Neural cell (in vitro differentiated cells): ENCODE data around the gene CA6. TPM values are rescaled to one million over a fixed set of nuclear protein-coding genes. Genes with fewer than 3 reads are reported as not detected.

Experiments
- H2AFZ ChIP-seq: fragments of 200-600, 300-800 bp; sonication (generic), shearing (Covaris generic); 2 replicates; pipeline ENCODE4 v1.6.0; 2014; ENCODE audit warnings: low read depth, mild to moderate bottlenecking, antibody characterized with exemption, low read length, moderate library complexity
- H3F3A ChIP-seq: fragments of 200-600 bp; shearing (Covaris generic); 2 replicates; pipeline ENCODE4 v1.6.1; 2016; ENCODE audit warnings: mild to moderate bottlenecking, moderate library complexity, mixed read lengths, antibody characterized with exemption, low read length; ENCODE audit not compliant: insufficient read depth, poor library complexity, severe bottlenecking
- H3K27ac ChIP-seq: fragments of 200-600, 300-800 bp; sonication (generic), shearing (Covaris generic); 2 replicates; pipeline ENCODE4 v1.5.1; 2014; ENCODE audit warnings: mild to moderate bottlenecking, low read length, moderate library complexity
- H3K27me3 ChIP-seq: fragments of 300-800, 200-600 bp; sonication (generic), shearing (Covaris generic); 2 replicates; pipeline ENCODE4 v1.6.0; 2014; ENCODE audit warnings: mild to moderate bottlenecking, low read depth, low read length, moderate library complexity; ENCODE audit not compliant: insufficient read depth
- H3K36me3 ChIP-seq: fragments of 300-800, 200-600 bp; sonication (generic), shearing (Covaris generic); 2 replicates; pipeline ENCODE4 v1.5.1; 2014; ENCODE audit warnings: mild to moderate bottlenecking, antibody characterized with exemption, low read length, moderate library complexity; ENCODE audit not compliant: insufficient read depth
- H3K4me2 ChIP-seq: fragments of 300-800, 200-600 bp; sonication (generic), shearing (Covaris generic); 2 replicates; pipeline ENCODE4 v1.6.0; 2014; ENCODE audit warnings: mild to moderate bottlenecking, low read length
- H3K4me3 ChIP-seq: fragments of 300-800, 200-600 bp; sonication (generic), shearing (Covaris generic); 2 replicates; pipeline ENCODE4 v1.5.1; 2014; ENCODE audit warnings: mild to moderate bottlenecking, low read length, moderate library complexity
- H3K79me2 ChIP-seq: fragments of 200-600 bp; shearing (Covaris generic); replicated peaks from 2 replicates; pipeline ENCODE4 v1.6.0; 2014; ENCODE audit warnings: mild to moderate bottlenecking, low read length, moderate library complexity; ENCODE audit not compliant: insufficient read depth
- H3K9ac ChIP-seq: fragments of 300-800, 200-600 bp; sonication (generic), shearing (Covaris generic); 2 replicates; pipeline ENCODE4 v1.6.1; 2016; ENCODE audit warnings: mild to moderate bottlenecking, low read length, mixed read lengths
- H3K9me2 ChIP-seq: fragments of 200-600 bp; shearing (Covaris generic); 2 replicates; pipeline ENCODE4 v1.6.1; 2016; ENCODE audit warnings: mild to moderate bottlenecking, low read length, mixed read lengths; ENCODE audit not compliant: insufficient read depth
- H3K9me3 ChIP-seq: fragments of 200-600, 300-800 bp; sonication (generic), shearing (Covaris generic); 2 replicates; pipeline ENCODE4 v1.6.1; 2016; ENCODE audit warnings: mild to moderate bottlenecking, mixed run types, low read length, moderate library complexity, mixed read lengths
- H4K20me1 ChIP-seq: fragments of 200-600 bp; shearing (Covaris generic); 2 replicates; pipeline ENCODE4 v1.6.1; 2016; ENCODE audit warnings: mild to moderate bottlenecking, mixed run types; ENCODE audit not compliant: insufficient read depth
- EP300 ChIP-seq: fragments of 450-650 bp; conservative IDR thresholded peaks from 2 replicates; pipeline ENCODE4 v1.6.1; 2014; ENCODE audit warnings: antibody characterized with exemption, mild to moderate bottlenecking, moderate library complexity; ENCODE audit not compliant: poor library complexity, severe bottlenecking
- MXI1 ChIP-seq: fragments of 450-650 bp; conservative IDR thresholded peaks from 2 replicates; pipeline ENCODE4 v1.6.1; 2014; ENCODE audit warnings: antibody characterized with exemption, mild to moderate bottlenecking; ENCODE audit not compliant: poor library complexity, severe bottlenecking
- POLR2AphosphoS5 ChIP-seq: IDR thresholded peaks from 2 replicates; pipeline ENCODE4 v1.6.1; 2012
- RAD21 ChIP-seq: fragments of 450-650 bp; conservative IDR thresholded peaks from 2 replicates; pipeline ENCODE4 v1.6.1; 2014; ENCODE audit warnings: antibody characterized with exemption, mild to moderate bottlenecking, moderate library complexity
- SMC3 ChIP-seq: fragments of 450-650 bp; conservative IDR thresholded peaks from 2 replicates; pipeline ENCODE4 v1.6.1; 2014; ENCODE audit warnings: antibody characterized with exemption, mild to moderate bottlenecking, moderate library complexity; ENCODE audit not compliant: poor library complexity
- TAF1 ChIP-seq: IDR thresholded peaks from 2 replicates; pipeline ENCODE4 v1.6.1; 2012; ENCODE audit warnings: low read depth
- polyA plus RNA-seq: library from polyadenylated mRNA; depleted of rRNA; stranded (reverse); fragments of >200 nt; gene quantifications from 2 replicates; pipeline ENCODE4 v1.2.3, GENCODE V29; 2014
- TF ChIP-seq, protein P1 (sequence below): IDR thresholded peaks from 2 replicates; pipeline ENCODE4 v1.6.1; 2012; ENCODE audit warnings: borderline replicate concordance
- TF ChIP-seq, protein P2 (sequence below): fragments of 450-650 bp; IDR thresholded peaks from 2 replicates; pipeline ENCODE4 v1.5.1; 2014; ENCODE audit warnings: antibody characterized with exemption, mild to moderate bottlenecking, moderate library complexity; ENCODE audit not compliant: poor library complexity, severe bottlenecking

CA6 gene
- polyA plus RNA-seq, 1 donor from 2014 or later: not detected

DNA sequence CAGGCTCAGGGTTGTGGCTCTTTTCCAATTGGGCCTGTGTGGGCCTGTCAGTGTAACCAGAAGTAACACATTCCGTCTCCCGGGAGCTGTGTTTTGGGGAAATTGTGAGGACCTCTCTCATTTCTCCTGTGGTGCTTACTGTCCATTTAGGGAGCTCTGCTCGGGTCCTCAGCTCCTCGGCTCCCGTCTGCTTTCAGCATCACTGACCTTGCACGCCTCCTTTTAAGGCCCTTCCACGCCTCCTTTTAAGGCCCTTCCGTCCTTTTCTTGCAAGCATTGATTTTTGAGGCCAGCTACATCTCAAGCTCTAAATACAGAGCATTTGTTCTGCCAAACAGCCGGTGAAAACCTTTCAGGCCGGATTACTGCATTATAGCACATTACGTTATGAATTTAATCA, 9.7 kb downstream of the CA6 start:
- H3K9ac ChIP-seq: no peak overlapping the region
- H3K4me2 ChIP-seq: no peak overlapping the region
- no peaks in the 10 kb centered on the region for H3K79me2 ChIP-seq
- no peaks in the 10 kb centered on the region for H3K27me3 ChIP-seq
- TF ChIP-seq, protein P1, sequence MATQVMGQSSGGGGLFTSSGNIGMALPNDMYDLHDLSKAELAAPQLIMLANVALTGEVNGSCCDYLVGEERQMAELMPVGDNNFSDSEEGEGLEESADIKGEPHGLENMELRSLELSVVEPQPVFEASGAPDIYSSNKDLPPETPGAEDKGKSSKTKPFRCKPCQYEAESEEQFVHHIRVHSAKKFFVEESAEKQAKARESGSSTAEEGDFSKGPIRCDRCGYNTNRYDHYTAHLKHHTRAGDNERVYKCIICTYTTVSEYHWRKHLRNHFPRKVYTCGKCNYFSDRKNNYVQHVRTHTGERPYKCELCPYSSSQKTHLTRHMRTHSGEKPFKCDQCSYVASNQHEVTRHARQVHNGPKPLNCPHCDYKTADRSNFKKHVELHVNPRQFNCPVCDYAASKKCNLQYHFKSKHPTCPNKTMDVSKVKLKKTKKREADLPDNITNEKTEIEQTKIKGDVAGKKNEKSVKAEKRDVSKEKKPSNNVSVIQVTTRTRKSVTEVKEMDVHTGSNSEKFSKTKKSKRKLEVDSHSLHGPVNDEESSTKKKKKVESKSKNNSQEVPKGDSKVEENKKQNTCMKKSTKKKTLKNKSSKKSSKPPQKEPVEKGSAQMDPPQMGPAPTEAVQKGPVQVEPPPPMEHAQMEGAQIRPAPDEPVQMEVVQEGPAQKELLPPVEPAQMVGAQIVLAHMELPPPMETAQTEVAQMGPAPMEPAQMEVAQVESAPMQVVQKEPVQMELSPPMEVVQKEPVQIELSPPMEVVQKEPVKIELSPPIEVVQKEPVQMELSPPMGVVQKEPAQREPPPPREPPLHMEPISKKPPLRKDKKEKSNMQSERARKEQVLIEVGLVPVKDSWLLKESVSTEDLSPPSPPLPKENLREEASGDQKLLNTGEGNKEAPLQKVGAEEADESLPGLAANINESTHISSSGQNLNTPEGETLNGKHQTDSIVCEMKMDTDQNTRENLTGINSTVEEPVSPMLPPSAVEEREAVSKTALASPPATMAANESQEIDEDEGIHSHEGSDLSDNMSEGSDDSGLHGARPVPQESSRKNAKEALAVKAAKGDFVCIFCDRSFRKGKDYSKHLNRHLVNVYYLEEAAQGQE: no peak
- TF ChIP-seq SMC3: no peak
- no peak for TF ChIP-seq RAD21
- TF ChIP-seq, protein P2, sequence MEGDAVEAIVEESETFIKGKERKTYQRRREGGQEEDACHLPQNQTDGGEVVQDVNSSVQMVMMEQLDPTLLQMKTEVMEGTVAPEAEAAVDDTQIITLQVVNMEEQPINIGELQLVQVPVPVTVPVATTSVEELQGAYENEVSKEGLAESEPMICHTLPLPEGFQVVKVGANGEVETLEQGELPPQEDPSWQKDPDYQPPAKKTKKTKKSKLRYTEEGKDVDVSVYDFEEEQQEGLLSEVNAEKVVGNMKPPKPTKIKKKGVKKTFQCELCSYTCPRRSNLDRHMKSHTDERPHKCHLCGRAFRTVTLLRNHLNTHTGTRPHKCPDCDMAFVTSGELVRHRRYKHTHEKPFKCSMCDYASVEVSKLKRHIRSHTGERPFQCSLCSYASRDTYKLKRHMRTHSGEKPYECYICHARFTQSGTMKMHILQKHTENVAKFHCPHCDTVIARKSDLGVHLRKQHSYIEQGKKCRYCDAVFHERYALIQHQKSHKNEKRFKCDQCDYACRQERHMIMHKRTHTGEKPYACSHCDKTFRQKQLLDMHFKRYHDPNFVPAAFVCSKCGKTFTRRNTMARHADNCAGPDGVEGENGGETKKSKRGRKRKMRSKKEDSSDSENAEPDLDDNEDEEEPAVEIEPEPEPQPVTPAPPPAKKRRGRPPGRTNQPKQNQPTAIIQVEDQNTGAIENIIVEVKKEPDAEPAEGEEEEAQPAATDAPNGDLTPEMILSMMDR: no peak
- no peak for TF ChIP-seq EP300
- H4K20me1 ChIP-seq: no peaks in the 10 kb centered on the region
- H2AFZ ChIP-seq: no peak overlapping the region
- no peaks in the 10 kb centered on the region for H3K9me3 ChIP-seq
- no peak overlapping the region for H3K27ac ChIP-seq
- H3K9me2 ChIP-seq: no peaks in the 10 kb centered on the region
- H3K4me3 ChIP-seq: no peak overlapping the region
- no peaks in the 10 kb centered on the region for H3K36me3 ChIP-seq
- no peaks in the 10 kb centered on the region for H3F3A ChIP-seq

GRCh38 chr1:8956461-8957349, 11.0 kb downstream of the CA6 start:
- Histone ChIP-seq H3K36me3 (no peaks in the 10 kb centered on the region), H3K9me3 (no peaks in the 10 kb centered on the region), H3K27me3 (no peaks in the 10 kb centered on the region), H3K79me2 (no peaks in the 10 kb centered on the region), H4K20me1 (no peaks in the 10 kb centered on the region), H3K9me2 (no peaks in the 10 kb centered on the region), H3K27ac (no peak overlapping the region), H3K9ac (no peak overlapping the region), H2AFZ (no peak overlapping the region), H3F3A (no peaks in the 10 kb centered on the region), H3K4me3 (no peak overlapping the region), H3K4me2 (no peak overlapping the region)
- TF ChIP-seq EP300 (no peak), MXI1 (no peak), POLR2AphosphoS5 (no peak), RAD21 (no peak), SMC3 (no peak), TAF1 (no peak)
- TF ChIP-seq, protein P2: no peak
- TF ChIP-seq, protein P1: no peak
